DND-41 (cell line): ENCODE measurements around the gene CD22.

Source experiments
- ATAC-seq: fragments of 200-7000 bp; cut with Tn5 transposase; 3 replicates; pipeline ENCODE4 v1.9.1; 2021; ENCODE audit warnings: low read depth; ENCODE audit not compliant: insufficient read depth
- DNase-seq: peaks from one replicate; pipeline ENCODE4 v3.0.0-alpha.2; 2020
- H2AFZ ChIP-seq: 2 replicates; pipeline ENCODE4 v1.6.0; 2012; ENCODE audit warnings: low read depth, low read length
- H3K27ac ChIP-seq: 2 replicates; pipeline ENCODE4 v1.5.1; 2012; ENCODE audit warnings: low read length, inconsistent platforms
- H3K27me3 ChIP-seq: fragments of 200-600 bp; sonication (generic); 2 replicates; pipeline ENCODE4 v1.6.0; 2012; ENCODE audit warnings: low read length, mild to moderate bottlenecking, inconsistent platforms; ENCODE audit not compliant: insufficient read depth, poor library complexity
- H3K36me3 ChIP-seq: 2 replicates; pipeline ENCODE4 v1.5.1; 2012; ENCODE audit warnings: low read length, inconsistent platforms; ENCODE audit not compliant: insufficient read depth
- H3K4me1 ChIP-seq: 2 replicates; pipeline ENCODE4 v1.5.1; 2012; ENCODE audit warnings: mild to moderate bottlenecking, low read length; ENCODE audit not compliant: insufficient read depth
- H3K4me2 ChIP-seq: 2 replicates; pipeline ENCODE4 v1.6.0; 2012; ENCODE audit warnings: mild to moderate bottlenecking, moderate library complexity, low read length, inconsistent platforms; ENCODE audit not compliant: insufficient read depth
- H3K4me3 ChIP-seq, 2 experiments: fragments of 200-600 bp in 1 of 2; shearing (Covaris generic) in 1 of 2; 2 replicates each; pipeline ENCODE4 v1.5.1; 2012 to 2016; ENCODE audit warnings: inconsistent platforms in 2 of 2, low read length in 2 of 2, mild to moderate bottlenecking in 2 of 2, low read depth in 1 of 2, moderate library complexity in 1 of 2
- H3K79me2 ChIP-seq: 2 replicates; pipeline ENCODE4 v1.6.0; 2012; ENCODE audit warnings: low read length, inconsistent platforms; ENCODE audit not compliant: insufficient read depth
- H3K9ac ChIP-seq: 2 replicates; pipeline ENCODE4 v1.6.0; 2012; ENCODE audit warnings: low read depth, mild to moderate bottlenecking, inconsistent platforms, low read length, moderate library complexity
- H3K9me3 ChIP-seq: 2 replicates; pipeline ENCODE4 v1.5.1; 2012; ENCODE audit warnings: low read length, moderate library complexity, mild to moderate bottlenecking, inconsistent platforms; ENCODE audit not compliant: insufficient read depth, severe bottlenecking
- H4K20me1 ChIP-seq: 2 replicates; pipeline ENCODE4 v1.6.0; 2012; ENCODE audit warnings: low read length; ENCODE audit not compliant: insufficient read depth
- CTCF ChIP-seq: IDR thresholded peaks from 2 replicates; pipeline ENCODE4 v1.5.1; 2012; ENCODE audit warnings: borderline replicate concordance, low read length, moderate library complexity, mild to moderate bottlenecking; ENCODE audit not compliant: poor library complexity, severe bottlenecking; ENCODE audit errors: extremely low read depth
- EZH2 ChIP-seq: IDR thresholded peaks from 3 replicates; pipeline ENCODE4 v1.6.1; 2012; ENCODE audit warnings: borderline replicate concordance, low read depth, mild to moderate bottlenecking, moderate library complexity, low read length, inconsistent platforms; ENCODE audit not compliant: severe bottlenecking

CD22 gene

GRCh38 chr19:35329323-35329722 is 336 bp downstream of the CD22 start:
- Histone ChIP-seq H3K4me3 (no peak overlapping the region), H4K20me1 (0 out of 2 replicates have a peak, but pooled peaks cover 3% of the 10 kb centered on the region), H3K36me3 (no peaks in the 10 kb centered on the region), H3K27me3 (peaks cover 6% of the 10 kb centered on the region), H3K9ac (no peak overlapping the region), H3K9me3 (no peaks in the 10 kb centered on the region), H3K4me2 (no peak overlapping the region), H2AFZ (no peak overlapping the region), H3K27ac (no peak overlapping the region), H3K4me1 (no peaks in the 10 kb centered on the region), H3K79me2 (no peaks in the 10 kb centered on the region)
- ATAC-seq: no peak
- no peak for DNase-seq
- TF ChIP-seq EZH2 (no peak), CTCF (no peak)

- DNase-seq: no peak
- no peak overlapping the region for H3K9ac ChIP-seq
- TF ChIP-seq EZH2 (no peak), CTCF (no peak)
Observed at GRCh38 chr19:35330475-35330874, 1.5 kb downstream of the CD22 start.

GRCh38 chr19:35331551-35332214 is 2.7 kb downstream of the CD22 start:
- Histone ChIP-seq H2AFZ (no peak overlapping the region), H3K4me1 (no peaks in the 10 kb centered on the region), H3K4me3 (no peak overlapping the region), H3K9me3 (no peaks in the 10 kb centered on the region), H3K4me2 (no peak overlapping the region), H3K27ac (no peak overlapping the region), H3K79me2 (no peaks in the 10 kb centered on the region), H3K9ac (no peak overlapping the region), H4K20me1 (0 out of 2 replicates have a peak, but pooled peaks cover 2% of the 10 kb centered on the region), H3K27me3 (peaks cover 2% of the 10 kb centered on the region), H3K36me3 (no peaks in the 10 kb centered on the region)
- no peak for TF ChIP-seq EZH2
- TF ChIP-seq CTCF: no peak
- ATAC-seq (no peak), DNase-seq (no peak)

More at GRCh38 chr19:35330475-35330874, 1.5 kb downstream of the CD22 start:
- no peaks in the 10 kb centered on the region for H3K4me1 ChIP-seq
- no peak overlapping the region for H3K4me3 ChIP-seq
- 0 out of 2 replicates have a peak, but pooled peaks cover 3% of the 10 kb centered on the region for H4K20me1 ChIP-seq
- H3K27me3 ChIP-seq: peaks cover 5% of the 10 kb centered on the region
- H3K27ac ChIP-seq: no peak overlapping the region
- no peak for ATAC-seq
- no peak overlapping the region for H2AFZ ChIP-seq
- H3K4me2 ChIP-seq: no peak overlapping the region
- H3K79me2 ChIP-seq: no peaks in the 10 kb centered on the region
- H3K9me3 ChIP-seq: no peaks in the 10 kb centered on the region
- H3K36me3 ChIP-seq: no peaks in the 10 kb centered on the region
